ENCODE measurements around the gene SMIM27. TPM values are rescaled to one million over a fixed set of nuclear protein-coding genes. Genes with fewer than 3 reads are reported as not detected.

The SMIM27 gene
- total and polyA plus RNA-seq, 2 of the 8 experiments (the other 6 are each of a cell fraction or from before 2014, with no cell fraction given), result 3.6 to 18.1 TPM

- TF ChIP-seq KDM5A (IDR thresholded peaks at IDR 0.05; ENCODE audit: low read length), result 0 out of 2 replicates have a peak, but pooled peaks have one; percentile 4
- peak; percentile 82 for TF ChIP-seq PHF8 (conservative IDR thresholded peaks at IDR 0.05; ENCODE audit: low read depth, low read length)
- no peak for TF ChIP-seq RNF2 (IDR thresholded peaks at IDR 0.05; ENCODE audit: borderline replicate concordance, low read depth, low read length, missing control alignments, poor library complexity, severe bottlenecking)
- TF ChIP-seq NRF1 (IDR thresholded peaks at IDR 0.05; ENCODE audit: low read depth, low read length), result peak; percentile 92
- no peak for TF ChIP-seq RXRA (IDR thresholded peaks at IDR 0.05; ENCODE audit: insufficient read depth, low read depth, low read length)
- TF ChIP-seq RBBP5 (IDR thresholded peaks at IDR 0.05; ENCODE audit: borderline replicate concordance, low read depth, low read length), result peak; percentile 78
- peak in 1 of 2 experiments; percentile 21; a peak in 1 of 4 replicates for TF ChIP-seq HDAC2 (IDR thresholded peaks at IDR 0.05; ENCODE audit: borderline replicate concordance in 1 of 2, low read depth in 2 of 2, low read length in 2 of 2)
- peak; percentile 86 for TF ChIP-seq POLR2AphosphoS5 (IDR thresholded peaks at IDR 0.05; ENCODE audit: low read depth, low read length)
- TF ChIP-seq YY1 (IDR thresholded peaks at IDR 0.05; ENCODE audit: low read depth, low read length), result peak; percentile 60
- peak; percentile 85 for TF ChIP-seq CREB1 (IDR thresholded peaks at IDR 0.05)
- TF ChIP-seq MAFK (IDR thresholded peaks at IDR 0.05; ENCODE audit: low read depth, low read length), result no peak
- TF ChIP-seq CTCF (IDR thresholded peaks at IDR 0.05; ENCODE audit: control extremely low read depth in 1 of 3, insufficient read depth in 1 of 3, low read depth in 1 of 3, low read length in 3 of 3), result peak in 1 of 3 experiments; percentile 13; a peak in 1 of 4 replicates
- TF ChIP-seq BRCA1 (IDR thresholded peaks at IDR 0.05; ENCODE audit: low read depth, low read length), result peak; percentile 89
- peak in 1 of 2 experiments; percentile 9; a peak in 1 of 3 replicates for TF ChIP-seq EP300 (IDR thresholded peaks at IDR 0.05; ENCODE audit: borderline replicate concordance in 1 of 2, low read depth in 2 of 2, low read length in 2 of 2)
Measured at GRCh38 chr9:32550562-32551275, 1.4 kb upstream of the SMIM27 start (continued).

Data from H1 (cell line).